Right atrium auricular region (tissue), 2 donors: Measurements from ENCODE around the gene RASSF1. TPM values are rescaled to one million over a fixed set of nuclear protein-coding genes. Genes with fewer than 3 reads are reported as not detected.

Experiments used
- DNase-seq: peaks from one replicate; pipeline ENCODE4 v3.0.0-alpha.2; 2019; ENCODE audit warnings: low spot score
- H3K27ac ChIP-seq, 2 donors: fragments of 200-600 bp; sonication (generic); 1 replicate in 1 of 2; 2 replicates in 1 of 2; pipeline ENCODE4 v1.5.1; 2016 to 2019
- H3K27me3 ChIP-seq, 2 donors: fragments of 200-600 bp; sonication (generic); one replicate each; pipeline versions ENCODE4 v1.5.1 to v1.6.0; 2017 to 2019
- H3K36me3 ChIP-seq: fragments of 200-600 bp; sonication (generic); one replicate; pipeline ENCODE4 v1.5.1; 2016
- H3K4me1 ChIP-seq, 2 donors: fragments of 200-600 bp; sonication (generic); one replicate each; pipeline versions ENCODE4 v1.5.1 to v1.6.0; 2017 to 2019
- H3K4me3 ChIP-seq, 2 donors: fragments of 200-600 bp; sonication (generic); 1 replicate in 1 of 2; 2 replicates in 1 of 2; pipeline ENCODE4 v1.5.1; 2017 to 2019; ENCODE audit warnings: mild to moderate bottlenecking in 1 of 2, moderate library complexity in 1 of 2
- H3K9me3 ChIP-seq, 2 donors: fragments of 200-600 bp; sonication (generic); one replicate each; pipeline ENCODE4 v1.5.1; 2019
- CTCF ChIP-seq, 2 donors: fragments of 200-600 bp; sonication (generic); IDR thresholded peaks; one replicate each; pipeline ENCODE4 v1.5.1; 2019; ENCODE audit warnings: antibody characterized with exemption in 2 of 2
- total RNA-seq, 2 donors: library from RNA; depleted of rRNA; stranded (reverse); fragments of >200 nt; gene quantifications; one replicate each; pipeline ENCODE4 v1.1.0, GENCODE V29; 2016

Gene RASSF1
- total RNA-seq, 2 donors from 2014 or later: 18.6 to 25.9 TPM

GRCh38 chr3:50352781-50353180 is 12.1 kb upstream of the RASSF1 start:
- H3K27me3 ChIP-seq: no peaks in the 10 kb centered on the region
- DNase-seq: no peak
- no peak overlapping the region for H3K4me3 ChIP-seq
- no peaks in the 10 kb centered on the region for H3K9me3 ChIP-seq
- peaks cover 0 to 73% of the 10 kb centered on the region in 2 donors for H3K4me1 ChIP-seq
- no peak for TF ChIP-seq CTCF (IDR thresholded peaks at IDR 0.05)
- peaks cover 39% of the 10 kb centered on the region for H3K36me3 ChIP-seq
- no peak overlapping the region for H3K27ac ChIP-seq

GRCh38 chr3:50351323-50351697 is 10.7 kb upstream of the RASSF1 start:
- Histone ChIP-seq H3K4me1 (peaks cover 0 to 58% of the 10 kb centered on the region in 2 donors), H3K27me3 (no peaks in the 10 kb centered on the region), H3K4me3 (peak overlapping the region; percentile 71 to 72), H3K36me3 (peaks cover 39% of the 10 kb centered on the region), H3K27ac (peak overlapping the region; percentile 86 to 88), H3K9me3 (no peaks in the 10 kb centered on the region)
- no peak for TF ChIP-seq CTCF (IDR thresholded peaks at IDR 0.05)
- DNase-seq: no peak

- peak within 1 kb of the TSS; percentile 86 to 88 for H3K27ac ChIP-seq
- DNase-seq: peak; percentile 97
- peaks cover 0 to 56% of the 10 kb centered on the region in 2 donors for H3K4me1 ChIP-seq
- H3K4me3 ChIP-seq: peak within 1 kb of the TSS; percentile 71 to 72
- H3K27me3 ChIP-seq: no peaks in the 10 kb centered on the region
- peak in 1 of 2 donors; percentile 5 for TF ChIP-seq CTCF (IDR thresholded peaks at IDR 0.05)
- H3K36me3 ChIP-seq: peaks cover 39% of the 10 kb centered on the region
- H3K9me3 ChIP-seq: no peaks in the 10 kb centered on the region
These were observed 10.1 kb upstream of the RASSF1 start, which contains the start of the genes CYB561D2 and NPRL2 for GRCh38 chr3:50350527-50351322. Gene CYB561D2 (plus strand): TSS chr3:50350862. CDS start chr3:50351434, 572 bp downstream. Gene NPRL2 (minus strand): TSS chr3:50350775. CDS start chr3:50350652, 123 bp downstream.

- TF ChIP-seq CTCF (IDR thresholded peaks at IDR 0.05): no peak
- peak overlapping the region; percentile 71 to 72 for H3K4me3 ChIP-seq
- no peaks in the 10 kb centered on the region for H3K27me3 ChIP-seq
- H3K4me1 ChIP-seq: peaks cover 0 to 55% of the 10 kb centered on the region in 2 donors
- DNase-seq: no peak
- H3K9me3 ChIP-seq: no peaks in the 10 kb centered on the region
- peak overlapping the region; percentile 86 to 88 for H3K27ac ChIP-seq
- H3K36me3 ChIP-seq: peaks cover 35% of the 10 kb centered on the region
These were observed 9.5 kb upstream of the RASSF1 start for GRCh38 chr3:50350213-50350526.

- H3K4me1 ChIP-seq: peaks cover 0 to 40% of the 10 kb centered on the region in 2 donors
These were observed 6.7 kb upstream of the RASSF1 start for GRCh38 chr3:50347187-50347813.

More at GRCh38 chr3:50347187-50347813, 6.7 kb upstream of the RASSF1 start:
- TF ChIP-seq CTCF (IDR thresholded peaks at IDR 0.05): peak; percentile 43 to 62
- Histone ChIP-seq H3K27ac (no peak overlapping the region), H3K27me3 (no peaks in the 10 kb centered on the region), H3K4me3 (no peak overlapping the region), H3K9me3 (no peaks in the 10 kb centered on the region), H3K36me3 (peaks cover 12% of the 10 kb centered on the region)
- DNase-seq: peak; percentile 72
